ENCODE results near the gene PGA4.
"Not testable (repeated sequence)": the region's sequence is repeated elsewhere in the genome, so short reads cannot be mapped to it uniquely, and the experiment has no call there.

The PGA4 gene

GRCh38 chr11:61250796-61251765 lies 28.9 kb downstream of the PGA4 start:
- DNase-seq (ENCODE audit: low read depth in 2 of 2), result not testable (repeated sequence)

- not testable (repeated sequence) for DNase-seq (ENCODE audit: low read depth in 2 of 2)
Observed at GRCh38 chr11:61252332-61252731, 30.2 kb downstream of the PGA4 start.

GRCh38 chr11:61254403-61255025 lies 32.4 kb downstream of the PGA4 start:
- DNase-seq (ENCODE audit: low read depth in 2 of 2), result peak; percentile 13 to 26

GRCh38 chr11:61256710-61257482 lies 34.7 kb downstream of the PGA4 start:
- no peak for DNase-seq (ENCODE audit: low read depth in 2 of 2)

GRCh38 chr11:61258546-61258945 lies 36.4 kb downstream of the PGA4 start:
- DNase-seq (ENCODE audit: low read depth in 2 of 2), result no peak

GRCh38 chr11:61259363-61259762 lies 37.2 kb downstream of the PGA4 start:
- no peak for DNase-seq (ENCODE audit: low read depth in 2 of 2)

- DNase-seq (ENCODE audit: low read depth in 2 of 2), result no peak
Observed at GRCh38 chr11:61264371-61264770, 42.2 kb downstream of the PGA4 start.

- DNase-seq (ENCODE audit: low read depth in 2 of 2), result no peak
Observed at GRCh38 chr11:61264795-61265194, 42.6 kb downstream of the PGA4 start.

- no peak for DNase-seq (ENCODE audit: low read depth in 2 of 2)
Observed at GRCh38 chr11:61265357-61265756, 43.2 kb downstream of the PGA4 start.

GRCh38 chr11:61266602-61267001 lies 44.5 kb downstream of the PGA4 start:
- no peak for DNase-seq (ENCODE audit: low read depth in 2 of 2)

GRCh38 chr11:61267437-61267841 lies 45.3 kb downstream of the PGA4 start:
- no peak for DNase-seq (ENCODE audit: low read depth in 2 of 2)

GRCh38 chr11:61268588-61269250 lies 46.6 kb downstream of the PGA4 start:
- DNase-seq (ENCODE audit: low read depth in 2 of 2), result no peak

GRCh38 chr11:61270354-61271076 lies 48.4 kb downstream of the PGA4 start:
- no peak for DNase-seq (ENCODE audit: low read depth in 2 of 2)

- no peak for DNase-seq (ENCODE audit: low read depth in 2 of 2)
Observed at GRCh38 chr11:61272731-61273130, 50.6 kb downstream of the PGA4 start.

GRCh38 chr11:61273178-61274078 lies 51.3 kb downstream of the PGA4 start:
- no peak for DNase-seq (ENCODE audit: low read depth in 2 of 2)

GRCh38 chr11:61274084-61274483 lies 51.9 kb downstream of the PGA4 start:
- no peak for DNase-seq (ENCODE audit: low read depth in 2 of 2)

- no peak for DNase-seq (ENCODE audit: low read depth in 2 of 2)
Observed at GRCh38 chr11:61275191-61275590, 53.0 kb downstream of the PGA4 start.

- no peak for DNase-seq (ENCODE audit: low read depth in 2 of 2)
Observed at GRCh38 chr11:61277186-61278000, 55.2 kb downstream of the PGA4 start.

- DNase-seq (ENCODE audit: low read depth in 2 of 2), result no peak
Observed at GRCh38 chr11:61278001-61278470, 55.9 kb downstream of the PGA4 start.

All from activated CD8-positive, alpha-beta memory T cell treated with anti-CD3 and anti-CD28 coated beads for 4 hours (primary cell).